IMR-90 (cell line): Measurements from ENCODE around the gene PYCR2.
A peak's percentile ranks its signal among the peaks of the same experiment; 100 is the strongest.
"Not testable (repeated sequence)": the region's sequence is repeated elsewhere in the genome, so short reads cannot be mapped to it uniquely, and the experiment has no call there.

Experiments
- BHLHE40 ChIP-seq: fragments of 150-350 bp; IDR thresholded peaks from 2 replicates; pipeline ENCODE4 v1.6.1; 2016; ENCODE audit warnings: mild to moderate bottlenecking, low read depth, low read length
- CEBPB ChIP-seq: IDR thresholded peaks from 2 replicates; pipeline ENCODE4 v1.6.1; 2012; ENCODE audit warnings: low read depth, low read length, improper control_type of control experiment
- CTCF ChIP-seq: conservative IDR thresholded peaks from 2 replicates; pipeline ENCODE4 v1.5.1; 2012; ENCODE audit warnings: mild to moderate bottlenecking, low read depth, low read length, improper control_type of control experiment
- ELK1 ChIP-seq: fragments of 150-350 bp; IDR thresholded peaks from 2 replicates; pipeline ENCODE4 v1.6.1; 2016; ENCODE audit warnings: low read depth, mild to moderate bottlenecking, low read length, moderate library complexity, borderline replicate concordance
- FOS ChIP-seq: fragments of 150-350 bp; IDR thresholded peaks from 2 replicates; pipeline ENCODE4 v1.6.1; 2016; ENCODE audit warnings: low read depth, low read length
- MAFK ChIP-seq: IDR thresholded peaks from 2 replicates; pipeline ENCODE4 v1.6.1; 2012; ENCODE audit warnings: low read depth, low read length, improper control_type of control experiment
- MAZ ChIP-seq: IDR thresholded peaks from 2 replicates; pipeline ENCODE4 v1.6.1; 2012; ENCODE audit warnings: low read depth, mild to moderate bottlenecking, low read length, improper control_type of control experiment, moderate library complexity, borderline replicate concordance
- NFE2L2 ChIP-seq: fragments of 150-350 bp; IDR thresholded peaks from 2 replicates; pipeline ENCODE4 v1.6.1; 2016; ENCODE audit warnings: low read depth, mild to moderate bottlenecking, low read length
- POLR2A ChIP-seq: IDR thresholded peaks from 2 replicates; pipeline ENCODE4 v1.6.1; 2012; ENCODE audit warnings: mild to moderate bottlenecking, low read depth, low read length
- RAD21 ChIP-seq: IDR thresholded peaks from 2 replicates; pipeline ENCODE4 v1.6.1; 2012; ENCODE audit warnings: low read length, improper control_type of control experiment
- RCOR1 ChIP-seq: IDR thresholded peaks from 2 replicates; pipeline ENCODE4 v1.6.1; 2012; ENCODE audit warnings: mild to moderate bottlenecking, low read length, improper control_type of control experiment; ENCODE audit not compliant: insufficient replicate concordance
- RFX5 ChIP-seq: IDR thresholded peaks from 2 replicates; pipeline ENCODE4 v1.8.0; 2012; ENCODE audit warnings: low read depth, mild to moderate bottlenecking, low read length, moderate library complexity
- SMC3 ChIP-seq: fragments of 150-350 bp; IDR thresholded peaks from 2 replicates; pipeline ENCODE4 v1.6.1; 2016; ENCODE audit warnings: low read depth, mild to moderate bottlenecking, antibody characterized with exemption, low read length, moderate library complexity
- USF2 ChIP-seq: fragments of 150-350 bp; IDR thresholded peaks from 2 replicates; pipeline ENCODE4 v1.6.1; 2017; ENCODE audit warnings: mild to moderate bottlenecking, antibody characterized with exemption, low read length, low read depth

DNA sequence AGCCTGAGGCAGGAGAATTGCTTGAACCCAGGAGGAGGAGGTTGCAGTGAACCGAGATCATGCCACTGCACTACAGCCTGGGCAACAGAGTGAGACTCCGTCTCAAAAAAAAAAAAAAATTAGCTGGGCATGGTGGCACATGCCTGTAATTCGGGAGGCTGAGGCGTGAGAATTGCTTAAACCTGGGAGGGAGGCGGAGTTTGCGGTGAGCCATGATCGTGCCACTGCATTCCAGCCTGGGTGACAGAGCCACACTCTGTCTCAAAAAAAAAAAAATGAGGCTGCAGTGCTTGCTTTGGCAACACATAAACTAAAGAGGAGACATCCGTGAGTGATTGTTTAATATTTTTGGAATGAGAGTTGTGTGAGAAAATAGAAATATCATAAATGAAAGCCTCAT, 12.0 kb upstream of the PYCR2 start:
- TF ChIP-seq CTCF, NFE2L2, FOS, POLR2A, RAD21, SMC3, MAFK, RCOR1, USF2, ELK1, MAZ, RFX5, CEBPB: not testable (repeated sequence)
- TF ChIP-seq BHLHE40: peak; percentile 14; the same call in 1 of the 2 replicates
